Measurements from ENCODE around the gene TEF. TPM values are rescaled to one million over a fixed set of nuclear protein-coding genes. Genes with fewer than 3 reads are reported as not detected.

Gene TEF
- total RNA-seq, 4 donors from 2014 or later = 11.6 to 25.5 (median 18.1) TPM

DNA sequence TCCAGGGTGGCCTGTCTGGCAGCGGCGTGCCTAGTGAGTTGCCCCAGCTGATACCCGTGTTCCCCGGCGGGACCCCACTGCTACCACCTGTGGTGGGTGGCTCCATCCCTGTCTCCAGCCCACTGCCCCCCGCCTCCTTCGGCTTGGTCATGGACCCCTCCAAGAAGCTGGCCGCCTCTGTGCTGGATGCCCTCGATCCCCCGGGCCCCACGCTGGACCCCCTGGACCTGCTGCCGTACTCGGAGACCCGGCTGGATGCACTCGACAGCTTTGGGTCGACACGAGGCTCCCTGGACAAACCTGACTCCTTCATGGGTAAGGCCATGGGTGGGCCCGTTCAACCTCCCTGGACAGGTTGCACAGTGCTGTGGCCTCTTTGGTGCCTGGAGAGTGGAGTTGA, 41.9 kb upstream of the TEF start:
- ATAC-seq (ENCODE audit: low FRiP score) (peak; percentile 13), DNase-seq (ENCODE audit: low spot score) (no peak)
- TF ChIP-seq, protein P1, sequence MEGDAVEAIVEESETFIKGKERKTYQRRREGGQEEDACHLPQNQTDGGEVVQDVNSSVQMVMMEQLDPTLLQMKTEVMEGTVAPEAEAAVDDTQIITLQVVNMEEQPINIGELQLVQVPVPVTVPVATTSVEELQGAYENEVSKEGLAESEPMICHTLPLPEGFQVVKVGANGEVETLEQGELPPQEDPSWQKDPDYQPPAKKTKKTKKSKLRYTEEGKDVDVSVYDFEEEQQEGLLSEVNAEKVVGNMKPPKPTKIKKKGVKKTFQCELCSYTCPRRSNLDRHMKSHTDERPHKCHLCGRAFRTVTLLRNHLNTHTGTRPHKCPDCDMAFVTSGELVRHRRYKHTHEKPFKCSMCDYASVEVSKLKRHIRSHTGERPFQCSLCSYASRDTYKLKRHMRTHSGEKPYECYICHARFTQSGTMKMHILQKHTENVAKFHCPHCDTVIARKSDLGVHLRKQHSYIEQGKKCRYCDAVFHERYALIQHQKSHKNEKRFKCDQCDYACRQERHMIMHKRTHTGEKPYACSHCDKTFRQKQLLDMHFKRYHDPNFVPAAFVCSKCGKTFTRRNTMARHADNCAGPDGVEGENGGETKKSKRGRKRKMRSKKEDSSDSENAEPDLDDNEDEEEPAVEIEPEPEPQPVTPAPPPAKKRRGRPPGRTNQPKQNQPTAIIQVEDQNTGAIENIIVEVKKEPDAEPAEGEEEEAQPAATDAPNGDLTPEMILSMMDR (IDR thresholded peaks at IDR 0.05) = no peak

GRCh38 chr22:41340357-41340756, 41.4 kb upstream of the TEF start:
- TF ChIP-seq, protein P1 (IDR thresholded peaks at IDR 0.05) = no peak
- ATAC-seq (ENCODE audit: low FRiP score) (peak; percentile 13), DNase-seq (ENCODE audit: low spot score) (no peak)

- TF ChIP-seq, protein P1 (IDR thresholded peaks at IDR 0.05) = no peak
- DNase-seq (ENCODE audit: low spot score) (no peak), ATAC-seq (ENCODE audit: low FRiP score) (no peak)
These were observed 40.7 kb upstream of the TEF start for GRCh38 chr22:41341012-41341411.

- DNase-seq (ENCODE audit: low spot score) = no peak
These were observed 39.8 kb upstream of the TEF start for GRCh38 chr22:41341990-41342389.

GRCh38 chr22:41343300-41343699, 38.4 kb upstream of the TEF start:
- ATAC-seq (ENCODE audit: low FRiP score) (no peak), DNase-seq (ENCODE audit: low spot score) (no peak)
- TF ChIP-seq, protein P1 (IDR thresholded peaks at IDR 0.05) = no peak

More at GRCh38 chr22:41341990-41342389, 39.8 kb upstream of the TEF start:
- TF ChIP-seq, protein P1 (IDR thresholded peaks at IDR 0.05) = no peak
- ATAC-seq (ENCODE audit: low FRiP score) = no peak

GRCh38 chr22:41343717-41344116, 38.0 kb upstream of the TEF start:
- DNase-seq (ENCODE audit: low spot score) (no peak), ATAC-seq (ENCODE audit: low FRiP score) (no peak)
- TF ChIP-seq, protein P1 (IDR thresholded peaks at IDR 0.05) = no peak

DNA sequence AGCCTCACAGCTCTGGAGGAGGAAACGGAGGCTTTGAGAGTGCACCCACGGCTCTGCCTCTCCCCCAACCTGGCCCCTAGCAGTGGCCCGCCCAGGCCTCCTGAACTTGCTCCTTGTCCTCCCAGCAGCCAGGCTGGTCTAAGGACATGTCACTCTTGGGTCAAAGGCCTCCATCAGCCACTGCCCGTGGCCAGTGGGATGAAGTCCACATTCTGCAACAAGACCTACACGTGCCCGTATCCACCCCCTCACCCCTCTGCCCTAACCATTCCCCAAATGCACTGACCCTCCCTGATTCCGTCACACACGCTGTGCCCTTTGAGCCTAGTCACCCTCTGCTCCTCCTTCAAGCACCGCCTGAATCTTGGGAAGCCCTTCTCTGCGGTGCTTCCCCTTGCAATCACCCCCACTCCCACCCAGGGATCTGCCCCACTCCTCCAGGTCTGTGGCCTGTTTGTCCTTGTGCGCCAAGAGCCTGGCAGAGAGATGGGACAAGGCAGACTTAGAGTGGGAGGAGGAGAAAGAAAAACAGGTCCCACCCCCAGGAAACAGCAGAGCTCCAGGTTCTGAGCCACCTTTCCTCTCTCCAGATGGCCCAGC, 37.5 kb upstream of the TEF start:
- TF ChIP-seq, protein P1 (IDR thresholded peaks at IDR 0.05) = no peak

More for the DNA sequence above, 37.5 kb upstream of the TEF start:
- DNase-seq (ENCODE audit: low spot score) (no peak), ATAC-seq (ENCODE audit: low FRiP score) (no peak)

All from omental fat pad (tissue), 4 donors.